ENCODE data around the gene CHTF8.
"Not testable (repeated sequence)": the region's sequence is repeated elsewhere in the genome, so short reads cannot be mapped to it uniquely, and the experiment has no call there.

DNA sequence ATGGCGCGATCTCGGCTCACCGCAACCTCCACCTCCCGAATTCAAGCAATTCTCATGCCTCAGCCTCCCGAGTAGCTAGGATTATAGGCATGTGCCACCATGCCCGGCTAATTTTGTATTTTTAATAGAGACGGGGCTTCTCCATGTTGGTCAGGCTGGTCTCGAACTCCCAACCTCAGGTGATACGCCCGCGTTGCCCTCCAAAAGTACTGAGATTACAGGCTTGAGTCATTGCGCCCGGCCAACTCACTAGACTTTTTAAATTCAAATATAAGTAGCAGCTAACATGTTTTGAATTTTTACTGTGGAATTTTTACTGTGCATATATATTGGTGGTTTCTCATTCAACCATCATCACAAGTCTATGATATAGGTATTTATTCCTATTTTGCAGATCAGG lies 7.4 kb downstream of the CHTF8 start:
- TF ChIP-seq, protein P1, sequence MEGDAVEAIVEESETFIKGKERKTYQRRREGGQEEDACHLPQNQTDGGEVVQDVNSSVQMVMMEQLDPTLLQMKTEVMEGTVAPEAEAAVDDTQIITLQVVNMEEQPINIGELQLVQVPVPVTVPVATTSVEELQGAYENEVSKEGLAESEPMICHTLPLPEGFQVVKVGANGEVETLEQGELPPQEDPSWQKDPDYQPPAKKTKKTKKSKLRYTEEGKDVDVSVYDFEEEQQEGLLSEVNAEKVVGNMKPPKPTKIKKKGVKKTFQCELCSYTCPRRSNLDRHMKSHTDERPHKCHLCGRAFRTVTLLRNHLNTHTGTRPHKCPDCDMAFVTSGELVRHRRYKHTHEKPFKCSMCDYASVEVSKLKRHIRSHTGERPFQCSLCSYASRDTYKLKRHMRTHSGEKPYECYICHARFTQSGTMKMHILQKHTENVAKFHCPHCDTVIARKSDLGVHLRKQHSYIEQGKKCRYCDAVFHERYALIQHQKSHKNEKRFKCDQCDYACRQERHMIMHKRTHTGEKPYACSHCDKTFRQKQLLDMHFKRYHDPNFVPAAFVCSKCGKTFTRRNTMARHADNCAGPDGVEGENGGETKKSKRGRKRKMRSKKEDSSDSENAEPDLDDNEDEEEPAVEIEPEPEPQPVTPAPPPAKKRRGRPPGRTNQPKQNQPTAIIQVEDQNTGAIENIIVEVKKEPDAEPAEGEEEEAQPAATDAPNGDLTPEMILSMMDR (IDR thresholded peaks at IDR 0.05; ENCODE audit: low read depth, low read length): not testable (repeated sequence)
- TF ChIP-seq EZH2phosphoT487 (IDR thresholded peaks at IDR 0.05; ENCODE audit: low read depth): not testable (repeated sequence)
